ENCODE data around the gene MAML1.
"Not testable (repeated sequence)": the region's sequence is repeated elsewhere in the genome, so short reads cannot be mapped to it uniquely, and the experiment has no call there.

The MAML1 gene, protein sequence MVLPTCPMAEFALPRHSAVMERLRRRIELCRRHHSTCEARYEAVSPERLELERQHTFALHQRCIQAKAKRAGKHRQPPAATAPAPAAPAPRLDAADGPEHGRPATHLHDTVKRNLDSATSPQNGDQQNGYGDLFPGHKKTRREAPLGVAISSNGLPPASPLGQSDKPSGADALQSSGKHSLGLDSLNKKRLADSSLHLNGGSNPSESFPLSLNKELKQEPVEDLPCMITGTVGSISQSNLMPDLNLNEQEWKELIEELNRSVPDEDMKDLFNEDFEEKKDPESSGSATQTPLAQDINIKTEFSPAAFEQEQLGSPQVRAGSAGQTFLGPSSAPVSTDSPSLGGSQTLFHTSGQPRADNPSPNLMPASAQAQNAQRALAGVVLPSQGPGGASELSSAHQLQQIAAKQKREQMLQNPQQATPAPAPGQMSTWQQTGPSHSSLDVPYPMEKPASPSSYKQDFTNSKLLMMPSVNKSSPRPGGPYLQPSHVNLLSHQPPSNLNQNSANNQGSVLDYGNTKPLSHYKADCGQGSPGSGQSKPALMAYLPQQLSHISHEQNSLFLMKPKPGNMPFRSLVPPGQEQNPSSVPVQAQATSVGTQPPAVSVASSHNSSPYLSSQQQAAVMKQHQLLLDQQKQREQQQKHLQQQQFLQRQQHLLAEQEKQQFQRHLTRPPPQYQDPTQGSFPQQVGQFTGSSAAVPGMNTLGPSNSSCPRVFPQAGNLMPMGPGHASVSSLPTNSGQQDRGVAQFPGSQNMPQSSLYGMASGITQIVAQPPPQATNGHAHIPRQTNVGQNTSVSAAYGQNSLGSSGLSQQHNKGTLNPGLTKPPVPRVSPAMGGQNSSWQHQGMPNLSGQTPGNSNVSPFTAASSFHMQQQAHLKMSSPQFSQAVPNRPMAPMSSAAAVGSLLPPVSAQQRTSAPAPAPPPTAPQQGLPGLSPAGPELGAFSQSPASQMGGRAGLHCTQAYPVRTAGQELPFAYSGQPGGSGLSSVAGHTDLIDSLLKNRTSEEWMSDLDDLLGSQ

DNA sequence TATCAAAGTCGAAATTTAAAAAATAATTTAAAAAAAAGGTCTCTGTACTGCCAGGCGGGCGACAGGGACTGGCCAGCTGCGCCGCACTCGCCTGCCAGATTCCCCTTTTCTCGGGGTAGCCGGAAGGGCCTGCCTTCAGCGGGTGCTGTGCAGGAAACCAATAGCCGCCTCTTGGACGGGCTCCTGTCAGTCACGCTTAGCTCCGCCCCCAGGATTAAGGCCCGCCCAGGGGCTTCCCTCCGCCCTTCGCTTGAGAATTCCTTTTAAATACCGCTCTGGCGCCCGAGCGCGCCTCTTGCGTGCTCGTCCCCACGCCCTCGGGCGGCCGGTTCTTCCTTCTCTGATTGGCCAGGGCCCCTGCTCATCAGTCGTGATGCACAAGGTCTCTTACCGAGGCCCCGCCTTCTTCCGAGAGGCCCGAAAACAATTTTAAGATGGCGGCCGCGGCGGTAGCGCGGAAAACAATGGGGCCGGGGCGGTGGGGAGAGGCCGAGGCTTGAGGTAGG, at the start of gene MAML1:
TSS of gene MAML1 (plus strand) at position 411 of the 506 bp plus-strand sequence. CDS start 291 bp downstream, outside the sequence.
- DNase-seq, result peak; percentile 91

DNA sequence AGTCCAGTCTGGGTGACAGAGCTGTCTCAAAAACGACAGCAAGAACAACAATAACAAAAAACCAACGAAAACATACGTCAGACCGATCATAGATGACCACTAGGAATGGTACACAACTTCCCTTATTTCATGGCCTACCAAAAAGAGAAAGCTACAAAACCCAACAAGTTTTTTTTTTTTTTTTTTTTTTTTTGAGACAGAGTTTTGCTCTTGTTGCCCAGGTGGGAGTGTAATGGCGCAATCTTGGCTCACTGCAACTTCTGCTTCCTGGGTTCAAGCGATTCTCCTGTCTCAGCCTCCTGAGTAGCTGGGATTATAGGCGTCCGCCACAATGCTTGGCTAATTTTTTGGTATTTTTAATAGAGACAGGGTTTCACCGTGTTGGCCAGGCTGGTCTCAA, 43.4 kb upstream of the MAML1 start:
- not testable (repeated sequence) for DNase-seq

DNA sequence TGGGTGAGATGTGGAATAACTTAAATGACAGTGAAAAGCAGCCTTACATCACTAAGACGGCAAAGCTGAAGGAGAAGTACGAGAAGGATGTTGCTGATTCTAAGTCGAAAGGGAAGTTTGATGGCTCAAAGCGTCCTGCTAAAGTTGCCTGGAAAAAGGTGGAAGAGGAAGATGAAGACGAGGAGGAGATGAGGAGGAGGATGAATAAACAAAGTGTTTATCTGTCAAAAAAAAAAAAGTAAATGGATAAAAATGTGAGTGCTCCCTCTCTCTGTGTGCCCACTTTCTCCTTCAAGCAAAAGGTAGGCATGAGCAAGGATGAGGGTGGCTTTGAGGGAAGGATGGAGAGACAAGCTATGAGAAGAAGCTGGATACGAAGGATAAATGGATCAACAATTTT, 38.1 kb upstream of the MAML1 start:
- no peak for DNase-seq

DNA sequence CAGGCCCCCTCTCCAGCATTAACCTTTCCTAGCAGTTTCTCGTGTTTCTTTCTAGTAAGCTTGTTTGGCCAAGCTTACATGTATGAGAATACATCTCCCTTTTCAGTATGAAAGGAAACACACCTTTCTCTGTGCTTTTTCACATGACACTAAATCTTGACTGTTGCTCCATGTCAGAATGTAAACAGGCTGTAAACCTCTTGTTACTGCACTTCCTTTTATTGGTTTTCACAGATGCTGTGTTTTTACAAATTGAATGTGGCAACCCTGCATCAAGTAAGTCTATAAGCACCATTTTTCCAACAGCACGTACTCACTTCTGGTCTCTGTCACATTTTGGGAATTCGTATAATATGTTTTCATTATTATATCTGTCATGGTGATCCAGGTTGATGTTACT, 36.0 kb upstream of the MAML1 start:
- DNase-seq, result no peak

DNA sequence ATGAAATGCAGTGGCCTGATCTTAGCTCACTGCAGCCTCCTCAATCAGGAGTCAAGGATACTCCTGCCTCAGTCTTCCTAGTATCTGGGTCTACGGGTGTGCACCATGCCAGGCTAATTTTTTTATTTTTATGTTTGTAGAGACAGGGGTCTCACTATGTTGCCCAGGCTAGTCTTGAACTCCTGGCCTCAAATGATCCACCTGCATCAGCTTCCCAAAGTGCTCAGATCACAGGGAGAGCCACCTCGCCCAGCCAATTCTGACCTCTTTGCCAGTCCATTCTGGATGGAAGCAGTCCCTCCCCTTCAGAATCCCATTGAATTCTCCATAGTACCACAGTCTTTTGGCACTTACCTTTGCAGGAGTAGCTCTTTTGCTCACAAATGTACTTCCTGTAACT, 35.5 kb upstream of the MAML1 start:
- no peak for DNase-seq

DNA sequence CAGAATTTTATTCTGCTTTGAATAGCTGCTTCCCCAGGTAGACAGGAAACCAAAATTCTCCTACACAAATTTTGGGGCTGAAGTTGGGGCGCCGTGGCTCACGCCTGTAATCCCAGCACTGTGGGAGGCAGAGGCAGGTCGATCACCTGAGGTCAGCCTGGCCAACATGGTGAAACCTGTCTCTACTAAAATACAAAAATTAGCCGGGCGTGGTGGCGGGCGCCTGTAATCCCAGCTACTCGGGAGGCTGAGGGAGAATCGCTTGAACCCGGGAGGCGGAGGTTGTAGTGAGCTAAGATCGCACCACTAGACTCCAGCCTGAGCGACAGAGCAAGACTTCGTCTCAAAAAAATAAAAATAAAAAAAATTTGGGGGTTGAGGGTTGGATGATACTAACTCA, 35.1 kb upstream of the MAML1 start:
- not testable (repeated sequence) for DNase-seq

DNA sequence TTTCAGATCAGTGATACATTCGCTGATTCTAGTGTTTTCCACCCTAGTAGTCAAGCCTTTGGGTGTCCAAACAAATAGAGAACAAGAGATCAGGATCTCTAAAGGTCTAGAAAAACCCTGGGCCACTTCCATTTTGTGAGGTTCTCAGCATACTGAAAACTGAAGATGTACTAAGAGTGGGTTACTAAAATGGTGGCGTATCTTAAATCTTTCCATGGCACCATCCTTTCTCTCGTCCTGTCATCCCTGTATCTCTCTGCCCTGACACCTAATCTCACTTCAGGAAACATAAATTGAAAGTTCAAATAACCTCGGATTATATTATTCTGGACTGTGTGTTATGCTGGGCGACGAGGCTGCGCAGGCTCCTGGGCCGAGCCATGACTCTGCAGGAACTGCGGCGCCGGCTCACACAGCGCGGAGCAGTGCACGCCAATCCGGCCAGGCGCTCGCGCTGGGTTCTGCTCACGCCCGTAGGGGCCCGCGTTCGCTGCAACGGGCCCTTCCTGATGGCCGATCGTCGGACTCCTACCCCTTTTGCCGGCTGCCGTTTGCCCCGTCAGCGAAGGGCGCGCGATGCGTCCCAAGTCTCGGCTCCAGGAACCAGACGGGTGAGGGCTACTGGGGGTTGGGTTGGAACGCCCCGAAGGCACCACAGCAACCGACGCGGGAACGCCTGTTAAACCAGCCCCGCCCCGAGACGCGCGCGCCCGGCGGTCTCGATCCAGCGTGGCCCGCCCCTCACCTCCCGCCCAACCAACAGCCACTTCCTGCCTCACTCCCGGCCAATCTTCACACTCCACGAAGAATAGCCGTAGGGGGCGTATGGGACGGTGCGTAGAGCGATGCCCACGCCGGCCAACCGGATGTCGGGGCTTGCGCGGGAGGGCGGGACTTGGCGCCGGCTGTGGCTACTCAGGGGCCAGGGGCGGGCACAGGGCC, 34.4 kb upstream of the MAML1 start:
- DNase-seq, result peak; percentile 98

DNA sequence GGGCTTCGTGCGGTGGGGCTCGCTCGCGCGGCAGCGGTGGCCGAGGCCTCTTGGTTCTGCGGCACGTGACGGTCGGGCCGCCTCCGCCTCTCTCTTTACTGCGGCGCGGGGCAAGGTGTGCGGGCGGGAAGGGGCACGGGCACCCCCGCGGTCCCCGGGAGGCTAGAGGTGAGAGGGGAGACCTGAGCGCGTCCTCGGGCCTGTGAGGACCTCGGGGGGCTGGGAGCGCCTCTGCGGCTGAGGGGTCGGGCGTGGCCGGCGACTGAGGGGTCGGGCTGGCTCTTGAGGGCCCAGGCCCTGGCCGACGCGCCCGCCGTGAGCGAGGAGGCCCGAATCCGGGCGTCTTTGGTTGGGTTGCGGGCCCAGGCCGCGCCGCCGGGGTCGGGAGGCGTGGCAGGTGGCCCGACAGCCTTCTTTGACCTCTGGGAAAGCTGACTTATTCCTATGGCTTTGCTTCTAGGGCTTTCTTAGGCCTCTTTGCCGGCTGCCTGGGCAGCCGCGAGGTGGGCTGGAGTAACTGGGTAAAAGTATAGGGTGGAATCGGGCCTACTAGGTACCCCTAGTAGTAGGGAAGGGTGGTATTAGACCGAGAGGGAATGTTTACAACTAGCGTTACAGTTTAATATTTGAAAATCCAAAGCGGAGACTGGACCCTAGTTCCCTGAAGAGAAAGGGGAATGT, 33.5 kb upstream of the MAML1 start, which contains the start of gene CANX:
TSS of gene CANX (plus strand) at position 33 of the 681 bp plus-strand sequence. CDS start 6,715 bp downstream, outside the sequence.
- no peak for DNase-seq

DNA sequence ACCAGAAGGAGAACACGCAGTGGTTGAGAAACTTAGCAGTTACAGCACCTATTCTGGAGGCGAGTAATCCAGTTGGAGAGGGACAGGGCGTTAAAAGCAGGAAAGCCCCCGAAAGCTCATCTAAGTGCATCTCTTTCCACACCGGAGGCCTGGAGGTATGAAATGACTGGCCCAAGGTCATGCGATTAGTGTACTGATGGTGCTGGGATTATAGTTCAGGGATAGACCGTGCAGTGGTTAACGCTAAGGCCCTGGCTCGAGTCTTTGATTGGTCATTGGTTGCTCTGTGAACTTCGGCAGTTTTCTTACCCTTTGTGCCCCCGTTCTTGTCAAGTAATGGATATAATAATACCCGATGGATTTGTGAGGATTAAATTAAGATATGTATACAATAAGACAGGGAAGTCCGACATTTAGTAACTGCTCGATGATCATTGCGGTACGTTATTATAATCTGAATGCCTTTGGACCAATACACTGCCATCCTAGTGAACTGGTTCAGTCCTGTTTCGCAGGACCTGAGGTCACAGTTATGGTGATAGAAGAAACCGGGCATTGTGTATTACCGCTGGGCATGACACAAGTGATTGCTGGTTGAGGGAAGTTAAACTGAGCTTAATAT, 32.9 kb upstream of the MAML1 start:
- DNase-seq, result no peak

DNA sequence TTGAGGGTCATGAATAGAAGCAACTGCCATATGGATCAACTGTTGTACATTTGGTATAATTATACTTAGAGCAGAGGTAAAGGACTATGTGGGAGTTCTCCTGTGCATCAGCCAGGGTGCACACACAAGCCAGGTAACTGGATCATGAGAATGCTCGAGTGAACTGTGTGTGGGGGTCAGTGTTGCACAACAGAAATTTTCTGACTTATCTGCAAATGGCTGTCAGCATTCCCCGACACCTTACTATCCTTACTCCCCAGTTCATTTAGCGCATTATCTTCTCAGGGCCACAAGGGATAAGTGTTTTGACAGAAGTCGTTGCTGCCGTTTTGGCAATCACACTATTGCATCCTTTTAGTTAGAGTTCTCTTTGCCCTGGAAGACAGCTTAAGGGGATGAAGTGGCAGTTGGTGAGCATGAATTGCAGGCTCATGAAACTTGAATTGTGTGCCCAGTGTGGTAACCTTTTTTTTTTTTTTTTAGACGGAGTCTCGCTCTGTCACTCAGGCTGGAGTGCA, 32.2 kb upstream of the MAML1 start:
- no peak for DNase-seq

DNA sequence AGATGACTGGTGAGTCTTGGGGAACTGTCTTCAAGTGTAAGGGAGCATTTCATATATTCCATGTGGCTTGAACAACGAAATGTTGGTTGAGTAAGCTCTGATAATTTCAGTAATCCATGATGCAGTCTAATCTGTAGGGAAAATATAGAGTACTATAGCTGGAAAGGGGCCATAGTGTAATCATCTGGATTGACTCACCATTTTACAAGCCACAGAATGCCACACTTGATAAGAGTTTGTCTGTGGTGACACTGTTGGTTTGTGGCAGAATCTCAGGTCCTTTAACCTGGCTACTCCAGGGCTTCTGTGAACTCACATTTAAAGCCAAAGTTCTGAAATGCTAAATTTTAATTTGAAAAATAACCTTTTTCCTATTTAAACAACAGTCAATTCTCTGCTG, 16.3 kb upstream of the MAML1 start:
- DNase-seq, result no peak

DNA sequence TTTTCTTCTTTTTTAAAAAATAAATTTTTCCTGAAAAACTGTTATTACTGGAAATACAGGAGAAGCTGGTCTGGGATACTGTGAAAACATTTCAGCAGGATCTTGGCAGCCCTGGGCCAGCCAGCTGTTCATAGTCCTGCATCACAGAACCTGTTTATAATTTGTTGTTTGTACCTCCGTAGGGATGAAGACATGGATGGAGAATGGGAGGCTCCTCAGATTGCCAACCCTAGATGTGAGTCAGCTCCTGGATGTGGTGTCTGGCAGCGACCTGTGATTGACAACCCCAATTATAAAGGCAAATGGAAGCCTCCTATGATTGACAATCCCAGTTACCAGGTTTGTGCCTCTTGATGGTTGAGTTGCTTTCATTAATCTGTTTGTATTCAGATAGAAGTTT, 12.4 kb upstream of the MAML1 start:
- DNase-seq, result no peak

DNA sequence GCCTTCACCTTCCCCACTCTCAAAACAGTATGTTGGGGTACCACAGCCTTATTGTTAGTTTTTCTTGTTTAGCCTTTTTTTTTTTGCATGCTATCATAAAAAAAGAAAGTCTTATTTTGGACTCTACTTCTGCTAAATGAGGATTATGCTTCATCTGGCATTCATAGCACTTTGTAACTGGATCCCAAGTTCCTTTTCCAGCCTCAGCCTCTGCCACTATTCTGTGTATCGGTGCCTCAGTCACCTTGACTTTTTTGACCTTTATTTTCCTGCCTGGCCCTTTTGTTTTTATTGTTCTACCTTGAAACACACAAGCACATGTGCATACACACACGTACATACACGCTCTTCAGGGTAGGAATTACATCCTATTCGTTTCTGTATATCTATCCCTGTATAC, 8.5 kb upstream of the MAML1 start:
- DNase-seq, result no peak

DNA sequence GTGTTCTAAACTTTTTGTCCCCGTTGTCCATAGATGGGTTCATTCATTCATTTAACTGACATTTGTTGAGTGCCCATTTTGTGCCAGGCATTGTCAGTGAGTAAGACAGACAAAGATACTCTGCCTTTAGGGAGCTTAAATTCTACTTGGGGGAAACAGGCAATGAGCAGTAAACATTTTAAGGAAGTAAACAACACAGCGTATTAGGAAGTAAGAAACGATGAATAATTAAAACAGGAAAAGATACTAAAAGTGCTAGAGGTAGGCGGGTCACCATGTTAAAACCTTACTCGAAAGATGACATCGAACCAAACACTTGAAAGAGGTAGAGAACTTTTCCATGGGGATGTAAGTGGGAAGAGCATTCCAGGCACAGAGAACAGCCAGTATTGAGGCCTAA, 5.5 kb upstream of the MAML1 start:
- DNase-seq, result no peak

DNA sequence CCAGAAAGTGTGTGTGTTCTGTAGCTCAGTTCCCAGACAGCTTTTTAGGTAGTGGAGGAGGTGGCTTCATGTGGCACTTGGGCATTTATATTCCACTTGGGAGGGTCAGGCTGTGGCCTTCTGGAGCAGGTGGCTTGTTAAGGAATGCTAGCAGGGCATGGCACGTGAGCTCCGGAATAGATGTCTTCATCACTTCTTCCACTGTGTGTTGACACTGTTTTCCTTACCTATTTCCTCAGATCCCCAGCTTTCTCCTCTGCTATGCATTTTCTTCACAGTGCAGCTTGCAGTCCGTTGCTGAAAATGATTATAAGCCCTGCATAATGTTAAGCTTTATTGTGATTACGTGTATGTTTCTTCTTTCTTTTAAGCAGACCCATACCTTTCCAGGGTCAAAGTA, 3.3 kb upstream of the MAML1 start:
- no peak for DNase-seq

DNA sequence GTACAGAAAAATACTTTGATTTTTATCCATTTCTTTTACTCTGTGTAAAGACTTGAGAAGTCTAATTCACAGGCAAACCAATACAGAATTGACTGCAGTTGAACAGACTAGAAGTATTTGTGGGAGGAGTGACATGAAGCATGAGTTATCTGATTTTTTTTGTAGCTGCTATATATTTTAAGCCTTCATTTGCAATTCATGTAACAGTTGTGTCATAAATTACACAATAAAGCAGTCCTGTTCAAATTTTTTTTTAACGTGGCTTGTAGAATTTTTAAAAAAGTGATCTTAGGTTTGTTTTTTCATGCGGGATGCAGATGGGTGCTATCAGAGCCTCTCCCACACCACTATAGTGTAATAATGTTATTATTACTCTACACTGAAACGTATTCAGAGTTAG, 2.9 kb upstream of the MAML1 start:
- DNase-seq, result no peak

DNA sequence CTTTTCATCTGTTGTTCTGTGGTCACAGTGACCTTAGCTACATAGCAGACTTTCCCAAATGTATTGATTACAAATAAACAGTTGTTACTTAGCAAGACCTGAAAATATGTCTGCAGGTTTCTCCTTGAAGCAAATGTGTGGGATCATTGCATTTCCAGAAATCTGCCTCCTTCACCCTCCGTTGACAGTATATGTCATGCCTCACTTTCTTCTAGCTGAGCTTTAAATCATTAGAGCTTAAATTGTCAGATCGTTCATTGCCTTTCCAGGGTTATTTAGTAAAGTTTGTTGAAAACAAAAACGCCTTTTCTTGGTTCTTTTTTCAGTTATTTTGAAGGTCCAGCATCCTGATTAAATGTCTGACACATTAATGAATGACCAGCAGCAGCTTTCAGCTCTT, 2.3 kb upstream of the MAML1 start:
- no peak for DNase-seq

DNA sequence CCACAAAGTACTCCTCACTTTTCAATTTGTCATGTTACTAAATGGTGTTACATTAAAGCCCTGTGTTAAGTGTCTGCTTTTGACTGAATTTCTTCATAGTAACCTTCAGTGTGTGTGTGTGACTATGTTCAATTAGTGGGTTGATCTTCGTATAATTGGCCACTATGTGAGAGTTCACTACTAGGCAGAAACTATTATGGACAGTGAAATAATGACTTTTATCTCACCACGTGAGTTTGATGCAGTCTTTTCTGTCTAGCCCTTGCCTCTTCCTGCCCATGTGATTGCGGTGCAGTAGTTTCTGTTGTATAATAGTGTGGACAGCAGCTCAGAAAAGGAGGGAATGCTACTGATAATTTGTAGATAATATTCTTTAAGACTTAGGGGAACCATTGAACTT, 1.8 kb upstream of the MAML1 start:
- DNase-seq, result no peak

DNA sequence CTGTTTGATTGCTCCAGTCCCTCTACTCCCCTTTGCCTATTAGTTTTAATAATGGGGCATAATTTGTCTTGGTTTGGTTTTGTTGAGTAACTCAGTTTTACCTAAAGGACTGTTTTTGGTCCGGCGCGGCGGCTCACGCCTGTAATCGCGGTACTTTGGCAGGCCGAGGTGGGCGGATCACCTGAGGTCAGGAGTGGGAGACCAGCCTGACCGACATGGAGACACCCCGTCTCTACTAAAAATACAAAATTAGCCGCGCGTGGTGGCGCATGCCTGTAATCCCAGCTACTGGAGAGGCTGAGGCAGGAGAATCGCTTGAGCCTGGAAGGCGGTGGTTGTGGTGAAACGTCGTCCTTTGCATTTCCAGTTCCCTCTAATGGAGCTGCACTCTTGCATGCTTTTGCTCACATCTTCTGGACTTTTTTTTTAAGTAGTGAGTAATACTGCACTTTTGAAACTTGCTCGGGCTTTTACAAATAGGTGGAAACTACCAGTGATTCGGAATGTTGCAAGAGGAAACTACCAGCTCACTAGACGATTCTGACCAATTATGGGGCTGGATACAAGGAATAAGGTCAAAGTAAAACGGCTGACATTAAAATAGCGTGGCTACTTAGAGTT, 721 bp upstream of the MAML1 start:
- no peak for DNase-seq

All from 8988T (cell line).